Medulla oblongata (tissue), 1 donor: Measurements from ENCODE around the gene RAG2.
A peak's percentile ranks its signal among the peaks of the same experiment; 100 is the strongest.
"Not testable (repeated sequence)": the region's sequence is repeated elsewhere in the genome, so short reads cannot be mapped to it uniquely, and the experiment has no call there.

Experiments
- DNase-seq: peaks from one replicate; pipeline ENCODE4 v3.0.0-alpha.2; 2015; ENCODE audit errors: extremely low spot score

The RAG2 gene

GRCh38 chr11:36600180-36600579, 2.1 kb upstream of the RAG2 start:
- DNase-seq: no peak

GRCh38 chr11:36596880-36597279, 1.2 kb downstream of the RAG2 start:
- DNase-seq: no peak

GRCh38 chr11:36594316-36594989, 3.6 kb downstream of the RAG2 start, which contains the start of gene IFTAP:
Gene IFTAP (plus strand): TSS chr11:36594502. CDS start chr11:36610104, 15,602 bp downstream.
- DNase-seq: peak; percentile 97

GRCh38 chr11:36591433-36591832, 6.6 kb downstream of the RAG2 start:
- DNase-seq: no peak

GRCh38 chr11:36590513-36590912, 7.5 kb downstream of the RAG2 start:
- DNase-seq: no peak

GRCh38 chr11:36588099-36588498, 9.9 kb downstream of the RAG2 start:
- DNase-seq: no peak

- no peak for DNase-seq
These were observed 11.5 kb downstream of the RAG2 start for GRCh38 chr11:36586543-36586942.

- DNase-seq: no peak
These were observed 14.4 kb downstream of the RAG2 start for GRCh38 chr11:36583667-36584066.

- no peak for DNase-seq
These were observed 16.5 kb downstream of the RAG2 start for GRCh38 chr11:36581536-36581935.

- DNase-seq: no peak
These were observed 19.6 kb downstream of the RAG2 start for GRCh38 chr11:36578458-36578857.

GRCh38 chr11:36577859-36578258, 20.2 kb downstream of the RAG2 start:
- DNase-seq: no peak

GRCh38 chr11:36577373-36577772, 20.7 kb downstream of the RAG2 start:
- no peak for DNase-seq

GRCh38 chr11:36574486-36574885, 23.6 kb downstream of the RAG2 start:
- no peak for DNase-seq

- no peak for DNase-seq
These were observed 28.9 kb downstream of the RAG2 start for GRCh38 chr11:36569095-36569494.

- no peak for DNase-seq
These were observed 30.3 kb downstream of the RAG2 start, which contains the start of gene RAG1 for GRCh38 chr11:36567694-36568093. Gene RAG1 (plus strand): TSS chr11:36568007. CDS start chr11:36573305, 5,298 bp downstream.

- DNase-seq: no peak
These were observed 31.5 kb downstream of the RAG2 start for GRCh38 chr11:36566407-36567053.

- DNase-seq: no peak
These were observed 32.9 kb downstream of the RAG2 start for GRCh38 chr11:36565031-36565610.

- peak; percentile 90 for DNase-seq
These were observed 33.5 kb downstream of the RAG2 start for GRCh38 chr11:36564376-36565030.

- DNase-seq: no peak
These were observed 39.2 kb downstream of the RAG2 start for GRCh38 chr11:36558571-36559413.

GRCh38 chr11:36557991-36558390, 40.0 kb downstream of the RAG2 start:
- no peak for DNase-seq

- DNase-seq: not testable (repeated sequence)
These were observed 40.6 kb downstream of the RAG2 start for GRCh38 chr11:36557390-36557789.
